Natural killer cell (primary cell): ENCODE measurements around the gene TBCA. TPM values are rescaled to one million over a fixed set of nuclear protein-coding genes. Genes with fewer than 3 reads are reported as not detected.

Experiments
- ATAC-seq, 3 donors: fragments of 150-1000 bp in 2 of 3; fragments of 200-7000 bp in 1 of 3; cut with Tn5 transposase; 1 replicate in 1 of 3; 2 replicates in 2 of 3; pipeline ENCODE4 v1.10.0; 2021; ENCODE audit warnings: mild to moderate bottlenecking in 2 of 3, moderate library complexity in 2 of 3
- DNase-seq, 2 donors: peaks; one replicate each; pipeline versions ENCODE4 v3.0.0 to v3.0.0-alpha.2; 2013 to 2021; ENCODE audit warnings: mixed read lengths in 1 of 2
- H3K27ac ChIP-seq: one replicate; pipeline ENCODE4 v1.5.1; 2013; ENCODE audit warnings: mild to moderate bottlenecking, low read length
- H3K27me3 ChIP-seq: one replicate; pipeline ENCODE4 v1.6.1; 2013; ENCODE audit warnings: low read length; ENCODE audit not compliant: control insufficient read depth, insufficient read depth
- H3K36me3 ChIP-seq: one replicate; pipeline ENCODE4 v1.6.1; 2013; ENCODE audit warnings: low read length; ENCODE audit not compliant: control insufficient read depth, insufficient read depth
- H3K4me1 ChIP-seq: one replicate; pipeline ENCODE4 v1.6.1; 2013; ENCODE audit warnings: low read length; ENCODE audit not compliant: control insufficient read depth, insufficient read depth
- H3K4me3 ChIP-seq: one replicate; pipeline ENCODE4 v1.5.1; 2013; ENCODE audit warnings: low read length
- H3K9me3 ChIP-seq: one replicate; pipeline ENCODE4 v1.6.1; 2013; ENCODE audit warnings: low read length; ENCODE audit not compliant: control insufficient read depth, insufficient read depth
- H3K27ac Mint-ChIP-seq, 2 donors: one replicate each; pipeline ENCODE4 v1.8.0; 2022; ENCODE audit warnings: mild to moderate bottlenecking in 2 of 2, mixed read lengths in 2 of 2, moderate library complexity in 1 of 2
- H3K27me3 Mint-ChIP-seq, 2 donors: one replicate each; pipeline ENCODE4 v1.8.0; 2022; ENCODE audit warnings: low read depth in 2 of 2, mixed read lengths in 2 of 2
- H3K36me3 Mint-ChIP-seq: one replicate; pipeline ENCODE4 v1.8.0; 2022; ENCODE audit warnings: mixed read lengths
- H3K4me1 Mint-ChIP-seq, 2 donors: one replicate each; pipeline ENCODE4 v1.8.0; 2022; ENCODE audit warnings: mixed read lengths in 2 of 2
- H3K4me3 Mint-ChIP-seq: one replicate; pipeline ENCODE4 v1.8.0; 2022; ENCODE audit warnings: mild to moderate bottlenecking, moderate library complexity, mixed read lengths
- H3K9me3 Mint-ChIP-seq, 2 donors: one replicate each; pipeline ENCODE4 v1.8.0; 2022; ENCODE audit warnings: mixed read lengths in 2 of 2
- WGBS: methylation state at CpG from one replicate; pipeline ENCODE4 v1.1.7; 2013; ENCODE audit warnings: missing lambda C conversion rate; ENCODE audit not compliant: insufficient coverage; 5-methylcytosine and 5-hydroxymethylcytosine counted together
- intact Hi-C: fragments of 100-400 bp; cut with micrococcal nuclease; formaldehyde crosslinking; loops from one replicate; pipeline ENCODE4 v1.14.2; 2022
- total RNA-seq, 4 donors: library from RNA; stranded (reverse); fragments of 120-200 nt in 1 of 4; gene quantifications; one replicate each; pipeline versions ENCODE4 v1.2.3 to v1.2.4, GENCODE V29; 2013 to 2022
- TF ChIP-seq, protein P1 (sequence below): fragments of 200-600 bp; IDR thresholded peaks from one replicate; pipeline ENCODE4 v1.8.0; 2022; ENCODE audit warnings: antibody characterized with exemption

Gene TBCA
- total RNA-seq, 3 donors from 2014 or later (not counting 1 experiment from before 2014, with no cell fraction given) = 65.0 to 72.3 (median 70.7) TPM

GRCh38 chr5:77791356-77791755 is 15.2 kb upstream of the TBCA start:
- H3K27me3 ChIP-seq = peaks cover 3% of the 10 kb centered on the region
- H3K27ac ChIP-seq = no peak overlapping the region
- DNase-seq (no peak), ATAC-seq (no peak)
- Mint-ChIP-seq H3K36me3 (no peaks in the 10 kb centered on the region), H3K4me1 (no peaks in the 10 kb centered on the region), H3K9me3 (peaks cover 0 to 2% of the 10 kb centered on the region in 2 donors), H3K27me3 (peaks cover 14 to 41% of the 10 kb centered on the region in 2 donors), H3K27ac (no peak overlapping the region), H3K4me3 (no peak overlapping the region)
- TF ChIP-seq, protein P1, sequence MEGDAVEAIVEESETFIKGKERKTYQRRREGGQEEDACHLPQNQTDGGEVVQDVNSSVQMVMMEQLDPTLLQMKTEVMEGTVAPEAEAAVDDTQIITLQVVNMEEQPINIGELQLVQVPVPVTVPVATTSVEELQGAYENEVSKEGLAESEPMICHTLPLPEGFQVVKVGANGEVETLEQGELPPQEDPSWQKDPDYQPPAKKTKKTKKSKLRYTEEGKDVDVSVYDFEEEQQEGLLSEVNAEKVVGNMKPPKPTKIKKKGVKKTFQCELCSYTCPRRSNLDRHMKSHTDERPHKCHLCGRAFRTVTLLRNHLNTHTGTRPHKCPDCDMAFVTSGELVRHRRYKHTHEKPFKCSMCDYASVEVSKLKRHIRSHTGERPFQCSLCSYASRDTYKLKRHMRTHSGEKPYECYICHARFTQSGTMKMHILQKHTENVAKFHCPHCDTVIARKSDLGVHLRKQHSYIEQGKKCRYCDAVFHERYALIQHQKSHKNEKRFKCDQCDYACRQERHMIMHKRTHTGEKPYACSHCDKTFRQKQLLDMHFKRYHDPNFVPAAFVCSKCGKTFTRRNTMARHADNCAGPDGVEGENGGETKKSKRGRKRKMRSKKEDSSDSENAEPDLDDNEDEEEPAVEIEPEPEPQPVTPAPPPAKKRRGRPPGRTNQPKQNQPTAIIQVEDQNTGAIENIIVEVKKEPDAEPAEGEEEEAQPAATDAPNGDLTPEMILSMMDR = no peak
- intact Hi-C loops = no loop called here
- no peaks in the 10 kb centered on the region for H3K36me3 ChIP-seq
- no peak overlapping the region for H3K4me3 ChIP-seq
- H3K4me1 ChIP-seq = no peaks in the 10 kb centered on the region
- no peaks in the 10 kb centered on the region for H3K9me3 ChIP-seq
- 100% methylated on average over 2 of the region's 2 CpGs for WGBS

DNA sequence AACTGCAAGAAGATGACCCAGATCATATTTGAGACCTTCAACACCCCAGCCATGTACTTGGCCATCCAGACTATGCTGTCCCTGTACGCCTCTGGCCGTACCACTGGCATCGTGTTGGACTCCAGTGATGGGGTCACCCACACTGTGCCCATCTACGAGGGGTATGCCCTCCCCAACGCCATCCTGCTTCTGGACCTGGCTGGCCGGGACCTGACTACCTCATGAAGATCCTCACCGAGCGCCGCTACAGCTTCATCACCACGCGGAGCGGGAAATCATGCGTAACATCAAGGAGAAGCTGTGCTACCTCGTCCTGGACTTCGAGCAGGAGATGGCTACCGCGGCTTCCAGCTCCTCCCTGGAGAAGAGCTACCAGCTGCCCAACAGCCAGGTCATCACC is 9.1 kb upstream of the TBCA start:
- no peaks in the 10 kb centered on the region for H3K36me3 Mint-ChIP-seq
- no peaks in the 10 kb centered on the region for H3K36me3 ChIP-seq
- no peaks in the 10 kb centered on the region for H3K9me3 ChIP-seq
- no peaks in the 10 kb centered on the region for H3K4me1 ChIP-seq
- WGBS = 95% methylated on average over 17 of the region's 17 CpGs
- TF ChIP-seq, protein P1 = no peak
- H3K27ac ChIP-seq = no peak overlapping the region
- no peak overlapping the region for H3K4me3 ChIP-seq
- no peak overlapping the region for H3K27ac Mint-ChIP-seq
- ATAC-seq = no peak
- no peak overlapping the region for H3K4me3 Mint-ChIP-seq
- H3K9me3 Mint-ChIP-seq = no peaks in the 10 kb centered on the region
- no peaks in the 10 kb centered on the region for H3K27me3 ChIP-seq
- H3K4me1 Mint-ChIP-seq = no peaks in the 10 kb centered on the region
- intact Hi-C loops = no loop called here
- DNase-seq = no peak
- peaks cover 10 to 24% of the 10 kb centered on the region in 2 donors for H3K27me3 Mint-ChIP-seq

GRCh38 chr5:77784735-77785134 is 8.6 kb upstream of the TBCA start:
- no peak for DNase-seq
- H3K27me3 Mint-ChIP-seq = peaks cover 10 to 24% of the 10 kb centered on the region in 2 donors
- TF ChIP-seq, protein P1 = no peak
- ATAC-seq = no peak
- 97% methylated on average over 21 of the region's 21 CpGs for WGBS
- H3K27ac ChIP-seq = no peak overlapping the region
- no peaks in the 10 kb centered on the region for H3K4me1 ChIP-seq
- no peaks in the 10 kb centered on the region for H3K9me3 ChIP-seq
- H3K27me3 ChIP-seq = no peaks in the 10 kb centered on the region
- H3K4me3 ChIP-seq = no peak overlapping the region
- H3K4me1 Mint-ChIP-seq = no peaks in the 10 kb centered on the region
- no peak overlapping the region for H3K27ac Mint-ChIP-seq
- no peaks in the 10 kb centered on the region for H3K36me3 Mint-ChIP-seq
- intact Hi-C loops = no loop called here
- no peaks in the 10 kb centered on the region for H3K36me3 ChIP-seq
- H3K4me3 Mint-ChIP-seq = no peak overlapping the region
- H3K9me3 Mint-ChIP-seq = no peaks in the 10 kb centered on the region

DNA sequence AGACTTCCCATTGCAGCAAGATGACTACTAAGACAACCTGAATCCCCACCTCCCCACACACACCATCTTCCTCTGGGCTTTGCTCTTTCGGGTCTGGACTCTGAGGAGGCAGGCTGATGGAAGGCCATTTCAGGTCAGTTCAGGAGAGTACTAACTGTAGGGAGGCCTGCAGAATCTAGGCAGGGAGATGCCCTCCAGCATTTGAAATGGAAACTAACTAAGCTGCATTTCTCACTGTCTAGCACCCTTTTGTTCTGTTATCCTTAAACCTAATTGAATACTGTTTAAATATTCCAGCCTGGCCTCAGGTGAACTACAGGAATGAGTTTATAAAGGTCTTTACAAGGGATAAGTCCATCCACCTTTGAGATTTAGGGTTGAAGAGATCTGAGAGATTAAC is 4.9 kb upstream of the TBCA start:
- intact Hi-C loops = no loop called here
- DNase-seq (no peak), ATAC-seq (no peak)
- Mint-ChIP-seq H3K27ac (no peak overlapping the region), H3K4me3 (no peak overlapping the region), H3K4me1 (peaks cover 5 to 6% of the 10 kb centered on the region in 2 donors), H3K27me3 (peaks cover 10 to 16% of the 10 kb centered on the region in 2 donors), H3K9me3 (no peaks in the 10 kb centered on the region), H3K36me3 (no peaks in the 10 kb centered on the region)
- TF ChIP-seq, protein P1 = no peak
- Histone ChIP-seq H3K9me3 (no peaks in the 10 kb centered on the region), H3K4me1 (no peaks in the 10 kb centered on the region), H3K27ac (no peak overlapping the region), H3K27me3 (no peaks in the 10 kb centered on the region), H3K4me3 (no peak overlapping the region), H3K36me3 (no peaks in the 10 kb centered on the region)
- WGBS = 86% methylated on average over 1 of the region's 1 CpG
